Gastroesophageal sphincter (tissue), 3 donors: ENCODE results near the gene DOCK4.

ENCODE experiments used
- EP300 ChIP-seq: sonication (generic); formaldehyde crosslinking; IDR thresholded peaks from one replicate; pipeline ENCODE4 v1.6.1; 2017; ENCODE audit warnings: antibody characterized with exemption, mild to moderate bottlenecking
- POLR2A ChIP-seq, 2 donors: fragments of 450-650 bp; IDR thresholded peaks; one replicate each; pipeline ENCODE4 v1.6.1; 2017; ENCODE audit warnings: antibody characterized with exemption in 2 of 2, mild to moderate bottlenecking in 2 of 2, moderate library complexity in 1 of 2
- TF ChIP-seq, protein P1 (sequence below), 4 experiments: fragments of 200-600 bp in 2 of 4; fragments of 450-650 bp in 2 of 4; sonication (generic) in 1 of 4; IDR thresholded peaks; one replicate each; pipeline ENCODE4 v1.5.1; 2017 to 2019; ENCODE audit warnings: antibody characterized with exemption in 4 of 4, mild to moderate bottlenecking in 2 of 4, moderate library complexity in 2 of 4

DNA sequence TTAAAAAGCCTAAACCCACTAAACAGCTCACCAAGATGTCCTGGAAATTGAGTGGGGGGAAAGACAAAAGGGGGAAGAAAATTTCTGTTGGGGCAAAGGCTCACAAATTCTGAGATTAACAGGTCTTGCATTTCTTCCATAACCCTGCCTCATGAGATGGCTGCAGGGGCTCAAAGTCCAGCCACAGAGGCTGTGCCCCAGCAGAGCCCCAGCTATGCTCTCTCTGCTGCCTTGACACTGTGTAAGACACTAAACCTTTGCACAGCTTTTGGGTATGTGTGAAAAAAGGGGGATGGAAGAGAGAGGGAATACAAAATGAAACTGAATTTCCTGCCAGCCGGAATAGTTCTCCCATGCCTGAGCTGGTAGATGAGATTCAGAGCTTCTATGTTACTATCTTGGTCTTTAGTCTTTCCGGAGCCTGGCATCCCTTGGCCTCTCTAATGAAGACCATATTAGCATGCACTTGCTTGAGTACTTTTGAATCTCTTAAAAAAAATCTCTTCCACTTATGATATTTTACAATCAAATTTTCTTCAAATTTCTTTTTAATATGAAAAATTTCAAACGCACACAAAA, 403.9 kb downstream of the DOCK4 start:
- TF ChIP-seq POLR2A (IDR thresholded peaks at IDR 0.05), result no peak
- no peak for TF ChIP-seq EP300
- TF ChIP-seq, protein P1, sequence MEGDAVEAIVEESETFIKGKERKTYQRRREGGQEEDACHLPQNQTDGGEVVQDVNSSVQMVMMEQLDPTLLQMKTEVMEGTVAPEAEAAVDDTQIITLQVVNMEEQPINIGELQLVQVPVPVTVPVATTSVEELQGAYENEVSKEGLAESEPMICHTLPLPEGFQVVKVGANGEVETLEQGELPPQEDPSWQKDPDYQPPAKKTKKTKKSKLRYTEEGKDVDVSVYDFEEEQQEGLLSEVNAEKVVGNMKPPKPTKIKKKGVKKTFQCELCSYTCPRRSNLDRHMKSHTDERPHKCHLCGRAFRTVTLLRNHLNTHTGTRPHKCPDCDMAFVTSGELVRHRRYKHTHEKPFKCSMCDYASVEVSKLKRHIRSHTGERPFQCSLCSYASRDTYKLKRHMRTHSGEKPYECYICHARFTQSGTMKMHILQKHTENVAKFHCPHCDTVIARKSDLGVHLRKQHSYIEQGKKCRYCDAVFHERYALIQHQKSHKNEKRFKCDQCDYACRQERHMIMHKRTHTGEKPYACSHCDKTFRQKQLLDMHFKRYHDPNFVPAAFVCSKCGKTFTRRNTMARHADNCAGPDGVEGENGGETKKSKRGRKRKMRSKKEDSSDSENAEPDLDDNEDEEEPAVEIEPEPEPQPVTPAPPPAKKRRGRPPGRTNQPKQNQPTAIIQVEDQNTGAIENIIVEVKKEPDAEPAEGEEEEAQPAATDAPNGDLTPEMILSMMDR (IDR thresholded peaks at IDR 0.05), result no peak
